HG03354 (cell line): ENCODE measurements around the gene PPP2R5C.

Experiments
- ATAC-seq: cut with Tn5 transposase; IDR thresholded peaks from one replicate; pipeline ENCODE4 v1.9.1; 2021; ENCODE audit warnings: mild to moderate bottlenecking; ENCODE audit not compliant: unreplicated experiment, poor library complexity, severe bottlenecking

PPP2R5C gene

DNA sequence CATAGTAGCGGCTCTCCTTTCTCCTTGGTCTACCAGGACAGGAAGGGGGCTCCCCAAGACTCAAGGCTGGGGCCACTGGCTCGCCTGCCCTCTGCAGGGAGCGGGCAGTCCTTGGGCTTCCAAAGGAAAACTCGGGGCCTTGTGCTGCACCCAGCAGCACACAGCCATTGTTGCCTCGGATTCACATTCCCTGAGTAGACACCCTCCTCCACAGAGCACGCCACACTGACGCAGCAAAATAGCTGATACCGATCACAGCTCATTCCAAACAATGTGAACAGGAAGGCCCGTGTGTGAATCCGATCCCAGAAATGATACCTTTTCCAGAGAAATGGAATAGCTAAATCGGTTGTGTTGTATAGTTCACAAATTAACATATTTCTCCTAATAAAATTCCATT lies 137.8 kb downstream of the PPP2R5C start:
- ATAC-seq = no peak

- ATAC-seq = no peak
Measured at GRCh38 chr14:101900253-101900652, 138.7 kb downstream of the PPP2R5C start.

DNA sequence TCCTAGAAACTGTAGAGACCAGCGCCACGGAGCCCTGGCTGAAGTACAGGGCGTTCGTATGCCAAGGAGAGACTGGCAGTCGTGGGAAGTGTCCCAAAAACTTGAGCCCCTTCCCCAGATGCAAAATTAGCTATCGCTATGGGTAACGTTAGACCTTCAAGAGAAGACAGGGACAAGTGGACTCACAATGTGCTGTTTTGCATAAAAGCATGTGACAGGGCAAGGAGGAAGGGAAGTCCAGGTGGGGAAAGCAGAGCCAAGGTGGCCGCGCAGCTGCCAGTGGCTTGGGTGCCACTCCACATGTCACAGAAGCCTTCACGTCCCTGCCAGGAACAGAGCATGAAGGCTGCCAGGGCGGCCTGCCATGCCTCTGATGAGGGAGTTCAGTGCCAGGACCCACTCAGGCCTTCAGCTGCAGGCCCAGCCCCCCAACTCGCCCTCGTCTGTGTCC lies 141.6 kb downstream of the PPP2R5C start:
- ATAC-seq = no peak

- ATAC-seq = no peak
Measured at GRCh38 chr14:101905614-101906013, 144.1 kb downstream of the PPP2R5C start.

DNA sequence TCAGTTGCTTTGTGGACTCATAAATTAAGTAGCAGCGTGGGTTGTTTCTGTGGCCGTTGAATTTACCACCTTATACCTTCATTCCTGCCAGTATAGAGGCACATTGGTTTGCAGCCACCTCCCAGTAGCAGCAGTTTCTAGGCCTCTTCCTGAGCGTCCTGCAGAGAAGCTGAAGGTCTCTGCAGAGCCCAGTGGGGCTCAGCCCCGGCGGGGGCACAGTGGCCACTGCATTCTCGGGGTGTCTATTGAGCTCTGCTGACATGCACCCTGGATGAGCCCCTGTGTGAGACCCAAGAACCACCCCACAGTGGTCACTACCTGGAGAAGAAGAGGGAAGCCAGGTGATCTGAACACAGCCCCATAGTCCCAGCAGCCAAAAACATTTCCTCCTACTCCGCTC lies 145.1 kb downstream of the PPP2R5C start:
- ATAC-seq = no peak

DNA sequence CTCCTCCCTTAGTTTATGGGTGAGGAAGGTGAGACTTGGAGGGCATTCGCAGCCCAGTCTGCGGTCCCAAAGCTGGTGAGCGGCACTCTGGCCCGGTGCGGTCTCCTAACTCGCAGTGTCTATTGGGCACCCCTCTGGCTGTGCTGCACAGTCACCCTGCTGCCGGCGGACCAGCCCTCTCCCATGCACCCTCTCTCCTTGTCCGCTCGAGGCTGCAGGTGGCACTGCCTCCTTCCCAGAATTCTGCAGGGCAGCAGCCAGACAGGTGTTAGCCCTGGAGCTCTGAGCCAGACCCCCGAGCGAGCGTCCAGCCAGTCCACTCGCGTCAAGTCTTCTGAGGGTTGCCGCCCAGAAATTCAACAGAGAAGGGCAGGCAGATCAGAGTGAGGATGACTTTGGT lies 146.1 kb downstream of the PPP2R5C start:
- ATAC-seq = no peak

GRCh38 chr14:101908795-101909194 lies 147.3 kb downstream of the PPP2R5C start:
- no peak for ATAC-seq

DNA sequence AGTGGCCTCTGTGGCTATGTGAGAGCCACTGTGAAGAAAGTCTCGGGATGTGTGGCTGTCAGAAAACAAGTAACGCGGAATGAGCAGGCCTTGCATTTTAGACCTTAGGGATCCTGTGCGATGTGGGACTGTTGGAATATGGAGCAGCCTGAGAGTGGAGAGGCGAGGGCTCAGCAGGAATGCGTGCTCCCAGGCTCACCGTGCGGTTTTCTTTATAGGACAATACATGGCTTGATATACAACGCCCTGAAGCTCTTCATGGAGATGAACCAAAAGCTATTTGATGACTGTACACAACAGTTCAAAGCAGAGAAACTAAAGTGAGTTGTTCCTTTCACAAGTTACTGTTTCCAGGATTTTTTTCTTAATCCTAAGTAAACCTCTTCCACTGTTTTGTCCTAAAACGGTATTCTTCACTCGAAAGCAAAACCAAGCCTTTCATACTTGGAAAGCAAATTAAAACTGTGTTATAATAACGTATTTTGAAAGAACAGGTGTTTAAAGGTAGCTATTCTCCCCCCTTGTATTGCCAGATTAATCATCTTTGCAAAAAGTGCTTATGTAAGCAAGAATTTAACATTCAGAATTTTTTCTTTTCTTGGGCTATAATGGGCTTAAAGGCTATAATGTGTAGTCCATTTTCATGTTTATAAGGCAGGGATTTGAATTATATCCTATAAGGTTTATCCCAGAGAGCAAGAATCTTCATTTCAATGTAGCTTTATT lies 148.0 kb downstream of the PPP2R5C start:
- ATAC-seq = no peak

GRCh38 chr14:101912841-101913240 lies 151.3 kb downstream of the PPP2R5C start:
- no peak for ATAC-seq

DNA sequence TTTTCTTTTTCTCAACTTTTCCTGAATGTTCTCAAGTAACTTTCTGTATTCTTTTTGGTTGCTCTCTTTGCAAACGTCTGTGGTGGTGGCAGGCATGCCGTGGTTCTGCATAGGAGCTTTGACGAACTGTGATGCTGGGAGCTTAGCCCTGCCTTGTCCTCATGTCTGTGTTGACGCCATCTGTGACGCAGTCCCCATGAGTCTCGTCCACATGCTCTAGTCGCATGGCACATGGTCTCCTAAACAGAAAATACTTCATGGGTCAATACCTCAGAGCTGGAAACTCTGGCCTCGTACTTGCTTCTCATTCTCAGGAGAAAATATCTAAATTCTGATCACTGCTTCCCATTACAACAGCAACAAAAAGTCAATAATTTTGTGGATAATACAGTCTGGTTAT lies 152.6 kb downstream of the PPP2R5C start:
- no peak for ATAC-seq

GRCh38 chr14:101915871-101916815 lies 154.6 kb downstream of the PPP2R5C start:
- no peak for ATAC-seq

GRCh38 chr14:101916816-101917412 lies 155.4 kb downstream of the PPP2R5C start:
- ATAC-seq = no peak

DNA sequence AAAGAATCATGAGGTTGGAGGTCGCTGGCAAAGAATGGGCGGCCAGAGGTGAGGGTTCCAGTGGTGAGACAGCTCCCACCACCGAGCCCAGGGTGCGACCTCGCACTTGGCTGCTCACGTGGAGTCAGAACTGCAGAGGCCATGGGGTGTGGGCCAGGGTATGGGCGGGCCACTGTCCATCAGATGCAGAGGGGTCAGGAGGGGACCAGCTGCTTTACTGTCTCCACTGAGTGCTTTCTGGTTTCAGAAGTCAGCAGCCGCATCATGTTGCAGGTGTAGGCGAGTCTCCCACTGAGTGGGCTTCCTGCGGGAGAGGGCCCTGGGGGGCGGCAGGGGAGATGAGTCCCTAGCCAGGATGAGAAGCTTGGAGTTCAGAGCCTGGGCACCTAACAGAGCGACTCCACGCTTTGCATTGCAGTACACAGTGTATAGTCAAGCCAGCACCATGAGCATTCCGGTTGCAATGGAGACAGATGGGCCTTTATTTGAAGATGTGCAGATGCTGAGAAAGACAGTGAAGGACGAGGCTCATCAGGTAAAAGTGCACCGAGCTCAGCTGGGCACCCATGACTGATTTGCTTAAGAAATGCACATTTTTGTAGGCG lies 156.0 kb downstream of the PPP2R5C start:
- ATAC-seq = no peak

DNA sequence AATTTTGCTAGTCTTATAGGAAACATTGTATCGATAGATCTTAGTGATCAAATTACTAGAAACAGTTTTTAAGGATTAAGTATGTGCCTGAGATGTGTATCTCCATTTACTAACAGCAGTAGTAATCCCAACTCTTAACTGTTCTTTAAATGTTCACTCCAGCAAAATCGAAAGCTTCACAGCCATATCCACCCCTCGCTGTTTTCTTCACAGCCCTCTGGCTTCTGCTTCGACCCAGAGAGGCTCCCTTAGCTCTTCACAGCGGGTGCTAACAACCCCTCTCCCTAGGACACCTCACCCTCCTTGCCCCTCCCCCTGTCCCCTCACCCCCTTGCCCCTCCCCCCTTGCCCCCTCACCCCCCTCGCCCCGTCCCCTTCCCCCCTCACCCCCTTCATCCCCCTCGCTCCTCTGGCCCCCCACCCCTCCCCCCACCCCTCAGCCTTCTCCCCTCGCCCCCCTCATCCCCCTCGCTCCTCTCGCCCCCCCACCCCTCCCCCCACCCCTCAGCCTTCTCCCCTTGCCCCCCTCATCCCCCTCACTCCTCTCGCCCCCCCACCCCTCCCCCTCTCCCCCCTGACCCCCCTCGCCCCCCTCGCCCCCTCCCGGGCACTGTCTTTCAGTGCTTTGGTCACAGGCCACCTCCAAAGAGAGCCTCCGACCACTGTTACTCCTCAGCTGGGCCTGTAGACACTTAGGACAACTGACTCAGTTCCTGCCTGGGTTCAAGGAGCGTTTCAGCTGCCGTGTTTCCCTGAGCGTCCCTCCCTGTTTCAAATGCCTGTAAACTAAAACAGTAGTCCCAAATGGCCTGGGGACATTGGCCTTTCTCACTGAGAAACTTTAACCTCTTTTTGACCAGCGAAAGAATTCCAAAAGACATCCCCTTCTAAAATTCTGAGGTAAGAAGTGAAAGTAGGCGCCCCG lies 156.8 kb downstream of the PPP2R5C start:
- ATAC-seq = no peak

DNA sequence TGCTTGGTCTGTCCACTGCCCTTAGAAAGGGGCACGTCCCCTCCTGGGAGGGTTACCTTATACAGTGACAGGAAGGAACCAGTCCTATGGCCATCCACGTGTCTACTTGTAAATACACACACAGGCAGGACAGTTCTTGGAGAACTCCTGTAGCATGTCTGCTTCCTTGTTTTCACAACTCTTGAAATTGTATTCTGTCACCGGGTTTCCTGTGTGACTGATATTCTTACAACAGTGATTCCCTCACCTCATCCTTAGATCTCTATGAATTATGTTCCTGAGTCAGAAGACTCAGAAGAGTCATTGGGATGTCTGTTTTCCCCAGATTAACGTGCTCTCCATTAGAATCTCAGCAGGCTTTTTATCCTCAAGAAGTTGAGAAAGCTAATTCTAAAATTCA lies 158.8 kb downstream of the PPP2R5C start:
- no peak for ATAC-seq

- no peak for ATAC-seq
Measured at GRCh38 chr14:101922866-101923265, 161.4 kb downstream of the PPP2R5C start.

DNA sequence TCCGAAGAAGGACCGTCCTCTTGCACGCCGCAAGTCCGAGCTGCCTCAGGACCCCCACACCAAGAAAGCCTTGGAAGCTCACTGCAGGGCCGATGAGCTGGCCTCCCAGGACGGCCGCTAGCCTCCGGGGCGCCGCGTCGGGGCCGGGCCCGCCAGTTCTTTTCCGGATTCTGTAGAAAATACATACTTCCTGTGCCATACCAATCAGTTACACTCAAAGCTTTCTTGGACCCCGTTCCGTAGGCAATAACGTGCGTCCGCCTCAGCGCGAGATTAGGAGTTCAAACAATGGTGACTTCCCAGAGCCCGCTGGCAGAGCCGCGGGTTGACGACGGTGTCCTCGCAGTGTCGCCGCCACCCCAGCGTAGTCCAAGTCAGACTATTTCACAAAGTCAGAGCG lies 163.6 kb downstream of the PPP2R5C start:
- no peak for ATAC-seq

- no peak for ATAC-seq
Measured at GRCh38 chr14:101926085-101926484, 164.6 kb downstream of the PPP2R5C start.

- no peak for ATAC-seq
Measured at GRCh38 chr14:101926620-101927019, 165.1 kb downstream of the PPP2R5C start.
